ENCODE data around the gene PIGC.

Gene PIGC

DNA sequence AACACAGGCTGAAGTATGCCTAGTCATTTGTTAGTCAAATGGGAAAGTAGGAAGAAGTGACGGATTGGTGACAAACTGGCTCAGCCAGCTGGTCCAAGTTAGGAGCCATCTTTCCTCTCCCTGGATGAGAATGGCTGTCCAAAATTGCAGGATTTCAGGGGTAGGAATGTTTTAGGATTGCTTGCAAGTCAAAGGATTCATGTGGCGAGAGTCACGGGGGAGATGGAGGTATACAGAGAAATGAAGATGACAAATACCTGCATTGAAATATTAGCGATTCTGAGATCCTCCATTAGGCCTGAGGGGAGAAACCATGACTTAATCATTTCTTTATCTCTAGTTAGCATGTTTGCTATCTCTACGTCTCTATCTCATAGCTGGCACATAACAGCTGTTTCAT is 41.8 kb upstream of the PIGC start:
- in situ Hi-C loops (cut with MboI; ENCODE audit: low pct_unique_long_range_greater_than_20kb, low sequenced_read_pairs, unreplicated experiment): no loop called here
- no peak for DNase-seq (ENCODE audit: low spot score)
- no peak for TF ChIP-seq CTCF (IDR thresholded peaks at IDR 0.05; ENCODE audit: extremely low read depth, insufficient read depth, missing control alignments)

DNA sequence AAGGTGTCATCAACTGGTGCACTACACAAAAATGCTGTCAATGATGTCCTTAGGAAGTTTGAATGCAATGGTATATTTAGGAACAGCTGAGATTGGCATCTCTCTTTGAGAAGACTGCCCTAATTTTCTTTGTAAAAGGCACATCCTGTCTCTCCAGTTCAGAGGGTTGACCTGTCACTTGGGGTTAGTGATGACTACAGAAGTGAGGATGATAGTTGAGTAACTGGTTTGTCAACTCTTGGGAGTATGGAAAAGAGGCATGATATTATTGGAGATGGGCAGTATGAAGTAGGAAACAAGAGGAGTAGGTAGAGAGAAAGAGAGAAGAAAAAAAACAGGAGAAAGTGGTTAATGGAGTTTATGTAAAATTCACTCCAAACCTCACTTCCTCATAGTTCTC is 40.4 kb upstream of the PIGC start:
- no peak for TF ChIP-seq CTCF (IDR thresholded peaks at IDR 0.05; ENCODE audit: extremely low read depth, insufficient read depth, missing control alignments)
- in situ Hi-C loops (cut with MboI; ENCODE audit: low pct_unique_long_range_greater_than_20kb, low sequenced_read_pairs, unreplicated experiment): no loop called here
- no peak for DNase-seq (ENCODE audit: low spot score)

DNA sequence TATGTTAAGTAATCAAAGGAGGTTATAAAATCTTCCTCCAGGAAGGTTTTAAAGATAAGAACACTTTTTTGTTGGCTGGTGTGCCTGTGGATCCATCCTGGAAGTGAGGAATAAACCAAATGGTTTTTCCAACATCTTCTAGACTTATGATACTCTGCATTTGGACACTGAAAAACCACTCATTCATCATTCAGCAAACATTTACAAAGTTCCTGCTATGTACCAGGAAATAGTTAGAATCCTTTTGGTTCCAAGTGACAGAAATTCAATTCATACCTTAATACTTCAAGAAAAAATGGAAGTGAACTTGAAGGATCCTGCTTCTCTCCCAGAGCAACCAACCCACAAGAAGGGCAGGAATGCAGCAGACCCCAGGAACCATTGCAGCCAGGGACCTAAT is 39.6 kb upstream of the PIGC start:
- no peak for DNase-seq (ENCODE audit: low spot score)
- no peak for TF ChIP-seq CTCF (IDR thresholded peaks at IDR 0.05; ENCODE audit: extremely low read depth, insufficient read depth, missing control alignments)
- in situ Hi-C loops (cut with MboI; ENCODE audit: low pct_unique_long_range_greater_than_20kb, low sequenced_read_pairs, unreplicated experiment): no loop called here

DNA sequence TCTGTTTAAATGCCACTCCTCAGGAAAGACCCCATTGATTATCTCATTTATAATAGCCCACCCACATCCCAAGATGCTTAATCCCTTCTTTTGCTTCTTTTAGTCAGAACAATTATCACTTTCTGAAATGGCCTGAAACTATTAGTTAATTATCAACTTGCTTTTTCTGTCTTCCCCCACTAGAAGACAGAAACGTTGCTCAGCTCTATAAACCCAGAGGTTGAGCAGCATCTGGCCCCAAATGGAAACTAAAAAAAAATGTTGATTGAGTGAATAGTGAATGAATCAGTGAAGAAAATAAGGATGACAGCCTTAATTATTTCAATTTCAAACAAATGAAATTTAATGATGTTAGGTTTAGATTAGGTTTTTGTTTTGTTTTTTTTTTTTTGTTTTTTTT is 38.2 kb upstream of the PIGC start:
- DNase-seq (ENCODE audit: low spot score): no peak
- in situ Hi-C loops (cut with MboI; ENCODE audit: low pct_unique_long_range_greater_than_20kb, low sequenced_read_pairs, unreplicated experiment): no loop called here
- no peak for TF ChIP-seq CTCF (IDR thresholded peaks at IDR 0.05; ENCODE audit: extremely low read depth, insufficient read depth, missing control alignments)

DNA sequence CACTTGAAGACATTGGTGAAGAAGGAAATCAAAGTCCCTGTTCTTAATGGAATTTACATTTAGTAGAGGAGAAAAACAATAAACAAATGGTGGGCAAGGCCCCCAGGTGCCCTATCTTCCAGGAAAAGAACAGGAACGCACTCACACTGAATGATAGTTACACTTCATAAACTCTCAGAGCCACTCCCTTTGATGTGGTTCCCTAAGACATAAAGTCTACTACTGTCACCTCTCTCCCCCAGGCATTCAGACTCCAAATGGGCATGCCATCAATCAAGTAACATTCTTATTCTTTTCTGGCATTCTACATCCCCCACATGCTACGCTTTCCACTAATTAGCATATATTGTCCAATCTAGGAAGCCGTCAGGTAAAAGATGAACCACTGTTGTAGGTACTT is 36.6 kb upstream of the PIGC start:
- in situ Hi-C loops (cut with MboI; ENCODE audit: low pct_unique_long_range_greater_than_20kb, low sequenced_read_pairs, unreplicated experiment): no loop called here
- no peak for DNase-seq (ENCODE audit: low spot score)
- no peak for TF ChIP-seq CTCF (IDR thresholded peaks at IDR 0.05; ENCODE audit: extremely low read depth, insufficient read depth, missing control alignments)

GRCh38 chr1:172478485-172478884 is 34.6 kb upstream of the PIGC start:
- no peak for DNase-seq (ENCODE audit: low spot score)
- in situ Hi-C loops (cut with MboI; ENCODE audit: low pct_unique_long_range_greater_than_20kb, low sequenced_read_pairs, unreplicated experiment): no loop called here
- TF ChIP-seq CTCF (IDR thresholded peaks at IDR 0.05; ENCODE audit: extremely low read depth, insufficient read depth, missing control alignments): no peak

DNA sequence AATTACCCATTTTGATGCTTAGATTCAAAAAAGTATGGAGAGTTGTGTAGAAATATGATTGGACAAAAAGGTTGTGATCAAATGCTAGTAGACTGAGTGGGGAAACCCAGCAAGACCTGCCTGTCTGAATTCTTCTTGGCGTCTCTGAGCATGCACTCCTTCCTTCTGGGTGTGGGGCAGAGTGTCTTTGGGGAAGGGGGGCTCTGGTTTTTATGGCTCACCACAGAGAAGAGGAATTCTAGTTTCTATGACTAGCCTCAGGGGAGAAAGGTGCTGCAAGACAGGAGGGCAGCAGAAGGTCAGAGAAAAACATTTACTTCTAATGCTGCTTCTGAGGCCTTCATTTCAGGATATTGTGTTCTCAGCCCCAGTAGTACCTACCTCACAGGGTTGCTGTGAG is 33.9 kb upstream of the PIGC start:
- in situ Hi-C loops (cut with MboI; ENCODE audit: low pct_unique_long_range_greater_than_20kb, low sequenced_read_pairs, unreplicated experiment): no loop called here
- no peak for DNase-seq (ENCODE audit: low spot score)
- TF ChIP-seq CTCF (IDR thresholded peaks at IDR 0.05; ENCODE audit: extremely low read depth, insufficient read depth, missing control alignments): no peak
